Glutamatergic neuron (in vitro differentiated cells): Measurements from ENCODE around the gene FARP1. TPM values are rescaled to one million over a fixed set of nuclear protein-coding genes. Genes with fewer than 3 reads are reported as not detected.

ENCODE experiments used
- DNase-seq: peaks from one replicate; pipeline ENCODE4 v3.0.0; 2022
- H3K27ac Mint-ChIP-seq: one replicate; pipeline ENCODE4 v1.8.0; 2020; ENCODE audit warnings: mild to moderate bottlenecking, mixed read lengths, inconsistent platforms; ENCODE audit not compliant: unreplicated experiment
- H3K27me3 Mint-ChIP-seq: one replicate; pipeline ENCODE4 v1.8.0; 2020; ENCODE audit warnings: mild to moderate bottlenecking, moderate library complexity, mixed read lengths, inconsistent platforms; ENCODE audit not compliant: unreplicated experiment
- H3K36me3 Mint-ChIP-seq: one replicate; pipeline ENCODE4 v1.8.0; 2020; ENCODE audit warnings: mild to moderate bottlenecking, mixed read lengths, inconsistent platforms; ENCODE audit not compliant: unreplicated experiment
- H3K4me1 Mint-ChIP-seq: one replicate; pipeline ENCODE4 v1.8.0; 2020; ENCODE audit warnings: mild to moderate bottlenecking, low read depth, mixed read lengths, inconsistent platforms; ENCODE audit not compliant: unreplicated experiment
- H3K4me3 Mint-ChIP-seq: one replicate; pipeline ENCODE4 v1.8.0; 2020; ENCODE audit warnings: mild to moderate bottlenecking, mixed read lengths, inconsistent platforms; ENCODE audit not compliant: unreplicated experiment
- H3K9me3 Mint-ChIP-seq: one replicate; pipeline ENCODE4 v1.8.0; 2020; ENCODE audit warnings: mild to moderate bottlenecking, moderate library complexity, mixed read lengths, inconsistent platforms; ENCODE audit not compliant: unreplicated experiment
- total RNA-seq: library from RNA; stranded (reverse); fragmentation: NEBNext Ultra II Directional; extraction: Animal tissue kit (Norgen Biotek cat#: 25700); gene quantifications from one replicate; pipeline ENCODE4 v1.2.1, GENCODE V29; 2021; ENCODE audit not compliant: unreplicated experiment
- TF ChIP-seq, protein P1 (sequence below): fragments of 200-600 bp; sonication (generic); IDR thresholded peaks from one replicate; pipeline ENCODE4 v1.5.0; 2021; ENCODE audit not compliant: partially characterized antibody, unreplicated experiment

FARP1 gene
- total RNA-seq, 1 donor from 2014 or later: 233 TPM

DNA sequence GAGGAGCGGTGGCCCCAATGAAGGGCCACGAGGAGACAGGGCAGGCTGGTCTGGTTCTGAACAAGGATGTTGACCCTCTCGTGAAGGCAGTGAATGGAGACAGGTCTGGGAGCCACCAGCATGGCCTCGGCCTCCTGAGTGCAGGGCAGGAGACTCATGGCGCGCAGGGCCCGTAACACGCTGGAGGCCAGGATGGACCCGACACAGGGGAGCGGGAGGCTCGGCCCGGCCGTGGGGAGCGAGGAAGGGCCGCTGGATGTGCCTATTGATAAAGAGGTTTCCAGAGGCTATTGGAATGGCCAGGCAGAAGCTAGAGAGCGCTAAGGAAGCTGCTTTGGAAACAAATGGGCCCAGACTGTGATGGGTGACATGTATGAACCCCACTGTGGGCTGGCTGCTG, 301.5 kb downstream of the FARP1 start:
- Mint-ChIP-seq H3K27ac (peak overlapping the region; percentile 20), H3K4me3 (no peak overlapping the region), H3K27me3 (peaks cover 40% of the 10 kb centered on the region), H3K4me1 (peaks cover 22% of the 10 kb centered on the region), H3K9me3 (peaks cover 46% of the 10 kb centered on the region), H3K36me3 (peaks cover 4% of the 10 kb centered on the region)
- DNase-seq: no peak
- TF ChIP-seq, protein P1, sequence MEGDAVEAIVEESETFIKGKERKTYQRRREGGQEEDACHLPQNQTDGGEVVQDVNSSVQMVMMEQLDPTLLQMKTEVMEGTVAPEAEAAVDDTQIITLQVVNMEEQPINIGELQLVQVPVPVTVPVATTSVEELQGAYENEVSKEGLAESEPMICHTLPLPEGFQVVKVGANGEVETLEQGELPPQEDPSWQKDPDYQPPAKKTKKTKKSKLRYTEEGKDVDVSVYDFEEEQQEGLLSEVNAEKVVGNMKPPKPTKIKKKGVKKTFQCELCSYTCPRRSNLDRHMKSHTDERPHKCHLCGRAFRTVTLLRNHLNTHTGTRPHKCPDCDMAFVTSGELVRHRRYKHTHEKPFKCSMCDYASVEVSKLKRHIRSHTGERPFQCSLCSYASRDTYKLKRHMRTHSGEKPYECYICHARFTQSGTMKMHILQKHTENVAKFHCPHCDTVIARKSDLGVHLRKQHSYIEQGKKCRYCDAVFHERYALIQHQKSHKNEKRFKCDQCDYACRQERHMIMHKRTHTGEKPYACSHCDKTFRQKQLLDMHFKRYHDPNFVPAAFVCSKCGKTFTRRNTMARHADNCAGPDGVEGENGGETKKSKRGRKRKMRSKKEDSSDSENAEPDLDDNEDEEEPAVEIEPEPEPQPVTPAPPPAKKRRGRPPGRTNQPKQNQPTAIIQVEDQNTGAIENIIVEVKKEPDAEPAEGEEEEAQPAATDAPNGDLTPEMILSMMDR: no peak

DNA sequence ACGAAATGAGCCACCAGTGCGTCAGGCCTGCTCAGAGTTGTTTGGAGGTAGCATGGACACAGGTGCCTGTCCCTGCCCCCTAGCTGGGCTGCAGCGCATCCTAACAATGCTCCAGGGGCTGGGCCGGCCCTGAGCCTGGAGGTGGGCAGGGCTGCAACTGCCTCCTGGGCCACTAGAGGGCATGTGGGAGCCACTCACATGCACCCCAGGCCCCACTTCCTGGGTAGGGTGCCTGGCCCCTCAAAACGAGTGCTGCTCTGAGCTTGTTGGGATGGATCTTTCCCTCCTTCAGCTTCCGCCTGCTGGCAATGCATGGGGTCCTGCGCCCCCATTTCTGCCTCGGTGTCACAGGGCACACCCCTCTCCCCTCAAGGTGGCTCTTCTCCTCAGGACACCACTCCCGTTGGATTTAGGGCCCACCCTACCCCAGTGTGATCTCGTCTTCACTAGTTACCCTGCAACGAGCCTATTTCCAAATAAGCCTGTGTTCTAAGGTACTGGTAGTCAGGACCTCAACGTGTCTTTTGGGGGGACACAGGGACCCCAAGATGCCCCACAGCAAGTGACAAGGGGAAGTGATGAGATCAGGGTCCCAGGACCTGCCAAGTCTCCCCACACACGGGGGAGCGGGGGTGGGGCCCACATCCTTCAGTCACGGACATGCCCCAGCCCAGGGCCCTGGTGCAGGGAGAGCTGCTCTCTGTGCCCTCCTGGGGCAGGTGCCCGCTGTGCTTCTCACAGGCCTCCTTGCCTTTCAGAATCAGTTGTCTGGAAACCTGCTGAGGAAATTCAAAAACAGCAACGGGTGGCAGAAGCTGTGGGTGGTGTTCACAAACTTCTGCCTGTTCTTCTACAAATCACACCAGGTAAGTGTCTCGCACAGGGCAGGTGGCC, 302.7 kb downstream of the FARP1 start:
- Mint-ChIP-seq H3K9me3 (peaks cover 49% of the 10 kb centered on the region), H3K4me3 (no peak overlapping the region), H3K27ac (peak overlapping the region; percentile 70), H3K27me3 (peaks cover 41% of the 10 kb centered on the region), H3K4me1 (peaks cover 23% of the 10 kb centered on the region), H3K36me3 (peaks cover 4% of the 10 kb centered on the region)
- TF ChIP-seq, protein P1: peak; percentile 92
- peak; percentile 86 for DNase-seq

DNA sequence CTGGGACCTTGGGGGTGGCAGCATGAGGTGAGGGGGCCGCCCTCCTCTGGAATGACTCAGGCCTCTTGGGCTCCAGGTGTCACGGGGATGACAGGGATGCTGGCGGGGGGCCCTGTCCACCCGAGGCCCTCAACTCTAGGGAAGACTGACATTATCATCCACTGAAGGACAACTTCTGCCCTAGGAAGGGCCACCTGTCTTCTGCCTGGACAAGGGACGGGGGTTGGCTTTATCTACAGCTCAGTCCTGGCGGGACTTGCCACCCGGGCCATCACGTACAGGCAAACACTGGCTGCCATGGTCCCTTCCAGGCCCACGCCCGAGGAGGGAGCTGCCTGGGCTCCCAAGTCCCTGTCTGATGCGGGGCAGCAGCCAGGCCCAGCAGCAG, 303.3 kb downstream of the FARP1 start:
- no peak overlapping the region for H3K4me3 Mint-ChIP-seq
- peaks cover 4% of the 10 kb centered on the region for H3K36me3 Mint-ChIP-seq
- H3K27ac Mint-ChIP-seq: no peak overlapping the region
- TF ChIP-seq, protein P1: no peak
- no peak for DNase-seq
- peaks cover 26% of the 10 kb centered on the region for H3K4me1 Mint-ChIP-seq
- H3K9me3 Mint-ChIP-seq: peaks cover 53% of the 10 kb centered on the region
- H3K27me3 Mint-ChIP-seq: peaks cover 38% of the 10 kb centered on the region

DNA sequence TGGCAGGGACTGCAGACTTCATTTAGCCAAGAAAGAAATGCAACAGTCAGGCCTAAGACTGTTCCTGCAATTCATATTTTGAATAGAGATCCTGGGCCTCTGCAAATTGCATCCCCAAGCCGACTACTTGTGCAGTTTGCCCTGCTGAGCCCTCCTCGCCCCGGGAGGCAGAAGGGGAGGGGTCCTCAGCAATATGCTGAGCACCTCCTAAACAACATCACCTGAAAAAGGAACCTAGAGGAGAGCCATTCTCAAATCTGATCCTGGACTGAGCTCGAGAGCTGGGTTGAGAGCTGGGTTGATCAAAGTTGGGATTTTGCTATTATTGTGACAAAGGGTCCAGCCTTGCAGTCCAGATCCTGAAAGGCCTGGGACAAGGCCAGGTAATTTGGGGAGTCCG, 304.2 kb downstream of the FARP1 start:
- H3K27ac Mint-ChIP-seq: peak overlapping the region; percentile 76

More for the DNA sequence above, 304.2 kb downstream of the FARP1 start:
- Mint-ChIP-seq H3K36me3 (peaks cover 4% of the 10 kb centered on the region), H3K4me3 (no peak overlapping the region), H3K4me1 (peaks cover 31% of the 10 kb centered on the region), H3K9me3 (peaks cover 62% of the 10 kb centered on the region), H3K27me3 (peaks cover 43% of the 10 kb centered on the region)
- DNase-seq: no peak
- TF ChIP-seq, protein P1: no peak
